VCaP (cell line): ENCODE data around the gene VDR.

Experiments used
- H3K27ac ChIP-seq: fragments of 450-650 bp; 2 replicates; pipeline ENCODE4 v1.5.1; 2017
- TF ChIP-seq, protein P1 (sequence below): fragments of 450-650 bp; conservative IDR thresholded peaks from 2 replicates; pipeline ENCODE4 v1.5.1; 2017; ENCODE audit warnings: mild to moderate bottlenecking, moderate library complexity

Gene VDR

GRCh38 chr12:47832263-47832933 lies 72.4 kb downstream of the VDR start:
- TF ChIP-seq, protein P1, sequence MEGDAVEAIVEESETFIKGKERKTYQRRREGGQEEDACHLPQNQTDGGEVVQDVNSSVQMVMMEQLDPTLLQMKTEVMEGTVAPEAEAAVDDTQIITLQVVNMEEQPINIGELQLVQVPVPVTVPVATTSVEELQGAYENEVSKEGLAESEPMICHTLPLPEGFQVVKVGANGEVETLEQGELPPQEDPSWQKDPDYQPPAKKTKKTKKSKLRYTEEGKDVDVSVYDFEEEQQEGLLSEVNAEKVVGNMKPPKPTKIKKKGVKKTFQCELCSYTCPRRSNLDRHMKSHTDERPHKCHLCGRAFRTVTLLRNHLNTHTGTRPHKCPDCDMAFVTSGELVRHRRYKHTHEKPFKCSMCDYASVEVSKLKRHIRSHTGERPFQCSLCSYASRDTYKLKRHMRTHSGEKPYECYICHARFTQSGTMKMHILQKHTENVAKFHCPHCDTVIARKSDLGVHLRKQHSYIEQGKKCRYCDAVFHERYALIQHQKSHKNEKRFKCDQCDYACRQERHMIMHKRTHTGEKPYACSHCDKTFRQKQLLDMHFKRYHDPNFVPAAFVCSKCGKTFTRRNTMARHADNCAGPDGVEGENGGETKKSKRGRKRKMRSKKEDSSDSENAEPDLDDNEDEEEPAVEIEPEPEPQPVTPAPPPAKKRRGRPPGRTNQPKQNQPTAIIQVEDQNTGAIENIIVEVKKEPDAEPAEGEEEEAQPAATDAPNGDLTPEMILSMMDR, result no peak
- no peak overlapping the region for H3K27ac ChIP-seq

DNA sequence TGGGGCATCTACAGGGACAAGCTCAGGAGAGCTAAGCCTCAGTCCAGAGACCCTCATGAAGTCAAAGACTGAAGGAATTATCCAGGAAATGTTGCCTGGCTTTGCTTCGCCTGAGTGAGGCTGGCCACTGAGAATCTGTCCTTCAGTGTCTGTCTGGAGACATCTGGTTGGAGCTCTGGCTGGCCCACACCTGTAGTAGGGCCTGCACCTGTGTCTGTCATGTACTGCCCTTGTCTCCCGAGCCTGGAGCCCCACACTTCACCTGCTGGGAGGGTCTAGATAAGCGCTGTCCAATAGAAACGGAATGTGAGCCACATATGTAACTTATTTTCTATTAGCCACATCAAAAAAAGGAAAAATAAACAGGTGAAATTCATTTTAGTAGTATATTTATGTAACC lies 75.2 kb downstream of the VDR start:
- no peak overlapping the region for H3K27ac ChIP-seq
- TF ChIP-seq, protein P1, result no peak

DNA sequence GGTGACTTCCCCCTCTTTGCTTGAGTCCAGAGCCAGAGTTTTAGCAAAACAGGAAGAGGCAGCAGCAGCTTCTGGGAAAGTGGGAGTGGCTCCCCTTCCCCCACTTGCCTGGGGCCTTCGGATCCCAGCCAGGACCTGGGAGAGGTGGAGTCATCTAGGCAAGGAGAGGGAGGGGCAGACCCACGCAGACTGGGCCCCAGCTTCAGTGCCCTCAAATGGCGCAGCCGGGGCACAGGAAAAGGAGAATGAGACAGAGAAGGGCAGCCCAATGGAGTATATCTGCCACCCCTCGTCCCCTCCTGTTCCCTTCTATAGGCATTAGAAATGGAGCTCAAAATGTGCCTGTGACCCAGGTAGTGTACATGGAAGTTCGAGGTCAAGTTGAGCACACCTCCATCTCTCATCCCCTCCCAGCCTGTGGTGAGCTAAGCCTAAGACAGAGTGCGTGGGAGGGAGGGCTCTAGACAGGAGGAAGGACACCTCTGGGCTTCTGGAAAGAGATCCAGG lies 75.8 kb downstream of the VDR start:
- H3K27ac ChIP-seq, result no peak overlapping the region
- TF ChIP-seq, protein P1, result no peak

GRCh38 chr12:47828008-47828975 lies 76.5 kb downstream of the VDR start:
- TF ChIP-seq, protein P1, result no peak
- H3K27ac ChIP-seq, result no peak overlapping the region

GRCh38 chr12:47825173-47825639 lies 79.6 kb downstream of the VDR start:
- H3K27ac ChIP-seq, result no peak overlapping the region
- TF ChIP-seq, protein P1, result no peak

GRCh38 chr12:47824635-47825034 lies 80.2 kb downstream of the VDR start:
- H3K27ac ChIP-seq, result no peak overlapping the region

GRCh38 chr12:47824198-47824597 lies 80.6 kb downstream of the VDR start:
- TF ChIP-seq, protein P1, result no peak
- no peak overlapping the region for H3K27ac ChIP-seq

More at GRCh38 chr12:47824635-47825034, 80.2 kb downstream of the VDR start:
- TF ChIP-seq, protein P1, result no peak
